IPS-NIHi7 (cell line): ENCODE results near the gene LDLRAD2.
"Not testable (repeated sequence)": the region's sequence is repeated elsewhere in the genome, so short reads cannot be mapped to it uniquely, and the experiment has no call there.

Source experiments
- DNase-seq: peaks from one replicate; pipeline ENCODE4 v3.0.0; 2012; ENCODE audit warnings: mixed read lengths; ENCODE audit errors: extremely low spot score

Gene LDLRAD2

DNA sequence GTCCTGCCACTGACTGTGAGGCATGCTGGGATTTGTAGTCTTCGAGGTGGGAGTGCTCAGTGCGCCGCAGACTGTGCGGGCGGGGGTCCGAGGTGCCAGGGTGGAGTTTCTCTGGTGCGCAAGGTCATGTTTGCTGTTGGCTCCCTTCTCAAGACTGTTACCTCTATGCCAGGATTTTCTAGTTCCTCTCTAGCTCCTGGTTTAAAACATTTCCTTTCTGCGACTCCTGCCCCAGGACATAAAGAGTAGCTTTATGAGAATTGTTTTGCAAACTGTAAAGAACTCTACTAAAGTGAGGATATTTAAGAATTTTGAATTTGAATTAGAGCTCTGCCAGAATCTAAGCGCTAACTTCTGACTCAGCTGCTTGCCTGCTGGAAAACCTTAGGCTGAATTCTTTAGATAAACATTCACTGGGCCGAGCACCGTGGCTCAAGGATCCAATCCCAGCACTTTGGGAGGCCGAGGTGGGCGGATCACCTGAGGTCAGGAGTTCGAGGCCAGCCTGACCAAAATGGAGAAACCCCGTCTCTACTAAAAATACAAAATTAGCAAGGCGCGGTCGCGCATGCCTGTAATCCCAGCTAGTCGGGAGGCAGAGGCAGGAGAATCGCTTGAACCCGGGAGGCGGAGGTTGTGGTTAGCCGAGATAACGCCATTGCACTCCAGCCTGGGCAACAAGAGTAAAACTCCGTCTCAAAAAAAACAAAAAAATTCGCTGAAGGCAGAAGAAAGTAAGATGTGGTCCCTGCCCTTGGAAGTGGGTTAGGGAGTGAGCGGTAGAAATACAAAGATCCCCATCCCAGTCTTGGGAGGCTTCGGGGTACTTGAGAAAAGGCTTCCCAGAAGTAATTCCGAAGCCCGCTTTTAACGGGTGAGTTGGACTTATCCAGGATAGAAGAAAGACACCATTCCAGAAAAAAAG, 28.1 kb upstream of the LDLRAD2 start:
- DNase-seq = peak; percentile 93

DNA sequence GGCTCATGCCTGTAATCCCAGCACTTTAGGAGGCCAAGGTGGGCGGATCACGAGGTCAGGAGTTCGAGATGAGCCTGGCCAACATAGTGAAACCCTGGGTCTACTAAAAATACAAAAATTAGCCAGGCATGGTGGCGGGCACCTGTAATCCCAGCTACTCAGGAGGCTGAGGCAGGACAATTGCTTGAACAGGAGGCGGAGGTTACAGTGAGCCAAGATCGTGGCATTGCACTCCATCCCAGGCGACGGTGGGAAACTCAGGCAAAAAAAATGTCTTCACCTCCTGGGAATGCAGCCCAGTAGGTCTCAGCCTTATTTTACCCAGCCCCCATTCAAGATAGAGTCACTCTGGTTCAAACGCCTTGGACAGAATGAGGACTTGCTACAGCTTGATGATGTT, 26.3 kb upstream of the LDLRAD2 start:
- not testable (repeated sequence) for DNase-seq

DNA sequence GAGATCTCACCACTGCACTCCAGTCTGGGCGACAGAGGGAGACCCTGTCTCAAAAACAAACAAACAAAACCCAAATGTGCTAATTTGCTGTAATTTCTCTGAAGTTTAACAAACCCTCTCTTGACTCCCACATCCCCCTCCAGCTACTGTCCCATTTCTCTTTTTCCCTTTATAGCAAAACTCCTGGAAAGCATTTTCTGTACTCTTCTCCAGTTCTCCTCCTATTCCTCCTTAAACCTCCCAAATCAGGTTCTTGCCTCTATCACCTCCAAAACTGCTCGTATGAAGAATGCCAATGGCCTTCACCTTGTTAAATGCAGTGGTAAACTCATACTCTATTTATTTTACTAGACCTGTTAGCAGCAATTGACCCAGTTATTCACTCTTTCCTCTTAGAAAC, 25.4 kb upstream of the LDLRAD2 start:
- no peak for DNase-seq

DNA sequence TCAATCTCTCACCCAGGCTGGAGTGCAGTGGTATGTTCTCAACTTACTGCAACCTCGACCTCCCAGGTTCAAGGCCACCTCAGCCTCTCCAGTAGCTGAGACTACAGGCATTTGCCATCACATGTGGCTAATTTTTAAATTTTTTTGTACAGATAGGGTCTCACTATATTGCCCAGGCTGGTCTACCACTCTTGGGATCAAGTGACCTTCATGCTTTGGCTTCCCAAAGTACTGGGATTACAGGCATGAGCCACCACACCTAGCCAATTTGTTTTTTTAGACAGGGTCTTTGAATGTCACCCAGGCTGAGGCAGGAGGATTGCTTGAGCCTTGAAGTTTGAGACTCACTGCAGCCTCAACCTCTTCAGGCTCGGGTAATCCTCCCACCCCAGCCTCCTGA, 19.0 kb upstream of the LDLRAD2 start:
- DNase-seq = no peak

DNA sequence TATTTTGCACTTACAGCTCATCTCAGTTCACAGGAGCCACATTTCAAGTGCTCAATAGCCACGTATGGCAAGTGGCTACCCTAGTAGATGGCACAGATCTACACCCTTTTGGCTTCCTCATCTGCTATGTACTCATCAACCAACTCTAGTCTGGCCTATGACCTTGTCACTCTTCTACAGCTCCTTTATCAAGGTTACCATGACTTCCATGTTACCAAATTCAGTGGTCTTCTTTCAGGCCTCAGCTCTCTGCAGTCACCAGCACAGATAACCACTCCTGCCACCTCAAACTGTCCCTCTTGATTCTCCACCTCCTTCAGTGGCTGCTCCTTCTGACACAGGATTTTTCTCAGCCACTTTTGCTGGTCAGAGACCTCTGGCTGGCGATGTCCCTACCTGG, 17.4 kb upstream of the LDLRAD2 start:
- no peak for DNase-seq

DNA sequence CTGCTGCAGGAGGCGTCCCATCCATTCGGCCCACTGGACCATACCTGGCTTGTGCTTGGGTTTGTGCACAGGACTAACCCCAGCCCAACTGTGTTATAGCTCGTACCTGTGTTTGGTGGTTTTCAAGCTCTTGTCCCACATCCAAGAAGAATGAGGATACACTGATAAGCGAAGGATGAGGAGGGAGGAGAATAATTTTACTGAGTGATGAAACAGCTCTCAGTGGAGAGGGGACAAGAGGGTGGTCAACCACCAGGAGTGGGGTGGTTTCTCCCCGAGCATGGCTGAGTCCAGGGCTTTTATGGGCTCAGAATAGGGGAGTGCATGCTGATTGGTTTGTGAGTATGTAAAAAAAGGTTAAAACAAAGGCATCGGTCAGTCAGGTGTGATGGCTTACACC, 17.0 kb upstream of the LDLRAD2 start:
- DNase-seq = no peak

DNA sequence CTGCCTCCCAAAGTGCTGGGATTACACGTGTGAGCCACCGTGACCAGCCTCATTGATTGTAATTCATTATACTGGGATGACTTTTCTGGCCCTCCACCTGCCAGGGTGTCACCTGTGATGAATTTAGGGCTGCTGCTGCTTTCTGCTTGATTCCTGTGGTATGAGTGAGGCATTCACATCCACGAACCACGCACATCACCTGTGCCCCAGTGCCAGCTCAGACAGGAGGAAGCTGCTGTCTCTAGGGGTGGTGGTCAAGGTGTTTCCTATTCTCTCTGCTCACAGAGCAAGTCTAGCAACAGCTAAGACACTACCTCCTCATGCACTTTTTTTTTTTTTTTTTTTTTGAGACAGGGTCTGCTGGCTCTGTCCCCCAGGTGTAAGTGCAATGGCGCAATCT, 12.3 kb upstream of the LDLRAD2 start:
- DNase-seq = no peak

DNA sequence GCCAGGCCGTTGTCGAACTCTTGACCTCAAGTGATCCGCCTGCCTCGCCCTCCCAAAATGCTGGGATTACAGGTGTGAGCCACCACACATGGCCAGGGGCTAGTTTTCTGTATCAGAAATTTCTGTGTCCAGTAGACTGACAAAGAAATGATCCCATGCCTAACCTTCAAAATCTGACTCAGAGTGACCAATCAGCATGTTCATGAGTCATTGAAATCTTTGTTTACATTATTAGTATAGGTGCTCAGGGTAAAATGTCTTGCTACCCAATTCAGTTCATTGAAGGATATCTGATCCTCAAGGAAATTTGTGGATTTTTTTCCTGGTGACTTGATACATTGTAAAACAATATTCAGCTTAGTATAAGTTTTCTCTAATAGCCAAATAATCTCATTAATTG, 11.0 kb upstream of the LDLRAD2 start:
- DNase-seq = no peak

DNA sequence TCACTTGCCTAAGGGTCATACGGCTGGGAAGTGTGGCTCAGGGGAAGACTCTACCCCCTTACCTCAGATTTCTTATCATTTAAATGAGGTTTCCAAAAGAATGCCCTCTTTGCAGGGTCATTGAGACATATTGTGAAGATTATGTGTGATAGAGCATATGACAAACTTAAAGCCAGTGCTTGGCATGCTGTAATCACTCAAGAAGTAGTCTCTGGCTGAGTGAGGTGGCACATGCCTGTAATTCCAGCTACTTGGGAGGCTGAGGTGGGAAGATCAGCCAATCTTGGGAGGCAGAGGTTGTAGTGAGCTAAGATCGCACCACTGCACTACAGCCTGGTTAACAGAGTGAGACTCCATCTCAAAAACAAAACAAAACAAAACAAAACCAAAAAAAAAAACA, 7.5 kb upstream of the LDLRAD2 start:
- no peak for DNase-seq

DNA sequence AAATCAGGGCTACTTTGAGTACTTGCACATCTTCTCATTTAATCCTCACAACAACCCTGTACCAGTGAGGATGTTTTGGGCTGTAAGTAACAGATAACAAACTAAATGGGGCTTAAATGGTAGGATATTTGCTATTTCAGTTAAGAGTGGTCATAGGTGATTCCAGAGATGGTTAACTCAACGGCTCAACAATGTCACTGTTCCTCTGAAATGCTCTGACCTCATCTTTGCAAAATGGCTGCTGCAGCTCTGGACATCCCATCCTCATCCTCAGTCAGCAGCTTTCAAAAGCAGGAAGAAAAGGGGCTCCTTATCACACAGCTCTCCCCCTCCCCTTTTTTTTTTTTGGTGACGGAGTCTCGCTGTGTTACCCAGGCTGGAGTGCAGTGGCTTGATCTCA, 1.5 kb downstream of the LDLRAD2 start:
- DNase-seq = peak; percentile 1

DNA sequence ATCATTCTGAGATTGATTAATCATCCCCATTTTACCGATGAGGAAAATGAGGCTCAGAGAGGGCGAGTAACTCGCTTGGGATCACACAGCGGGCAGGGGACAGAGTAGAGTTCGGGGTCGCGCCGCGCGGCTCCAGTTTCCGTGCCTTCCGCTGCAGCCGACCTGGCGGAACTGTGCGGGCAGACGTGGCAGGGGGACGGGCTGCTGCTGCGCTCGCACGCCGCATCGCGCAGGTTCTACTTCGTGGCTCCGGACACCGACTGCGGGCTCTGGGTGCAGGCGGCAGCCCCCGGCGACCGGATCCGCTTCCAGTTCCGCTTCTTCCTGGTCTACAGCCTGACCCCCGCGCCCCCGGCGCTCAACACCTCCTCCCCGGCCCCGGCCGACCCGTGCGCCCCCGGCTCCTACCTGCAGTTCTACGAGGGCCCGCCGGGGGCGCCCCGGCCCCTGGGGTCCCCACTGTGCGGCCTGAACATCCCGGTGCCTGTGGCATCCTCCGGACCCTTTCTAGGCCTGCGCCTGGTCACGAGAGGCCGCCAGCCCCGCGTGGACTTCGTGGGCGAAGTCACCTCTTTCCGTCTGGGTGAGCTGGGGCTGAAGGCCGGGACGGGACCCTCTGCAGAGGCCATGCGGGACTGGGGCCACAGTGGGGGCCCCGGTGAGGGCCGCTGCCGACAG, 2.3 kb downstream of the LDLRAD2 start:
- peak; percentile 93 for DNase-seq

DNA sequence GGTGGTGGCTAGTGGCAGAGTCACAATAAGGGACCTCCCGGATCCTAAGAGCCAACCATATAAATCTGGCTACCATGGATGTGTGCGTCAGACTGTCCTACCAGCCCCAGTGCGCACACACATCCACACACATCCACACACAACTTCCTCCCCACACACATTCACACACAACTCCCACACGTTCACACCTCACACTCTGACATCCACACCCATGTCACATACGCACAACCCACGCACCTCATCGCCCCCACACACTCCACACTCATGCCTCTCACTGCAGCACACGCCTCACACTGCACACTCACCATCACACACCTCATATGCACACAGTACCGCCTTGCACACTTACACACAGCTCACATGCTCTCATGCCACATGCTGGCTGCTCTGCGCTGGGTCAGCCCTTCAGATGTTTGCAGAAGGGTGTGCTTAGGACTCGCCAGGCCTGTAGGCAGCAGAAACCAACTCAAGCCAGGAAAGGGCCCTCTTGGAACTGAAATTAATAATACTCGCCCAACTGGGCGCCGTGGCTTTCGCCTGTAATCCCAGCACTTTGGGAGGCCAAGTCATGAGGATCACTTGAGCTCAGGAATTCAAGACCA, 3.0 kb downstream of the LDLRAD2 start:
- DNase-seq = peak; percentile 4

DNA sequence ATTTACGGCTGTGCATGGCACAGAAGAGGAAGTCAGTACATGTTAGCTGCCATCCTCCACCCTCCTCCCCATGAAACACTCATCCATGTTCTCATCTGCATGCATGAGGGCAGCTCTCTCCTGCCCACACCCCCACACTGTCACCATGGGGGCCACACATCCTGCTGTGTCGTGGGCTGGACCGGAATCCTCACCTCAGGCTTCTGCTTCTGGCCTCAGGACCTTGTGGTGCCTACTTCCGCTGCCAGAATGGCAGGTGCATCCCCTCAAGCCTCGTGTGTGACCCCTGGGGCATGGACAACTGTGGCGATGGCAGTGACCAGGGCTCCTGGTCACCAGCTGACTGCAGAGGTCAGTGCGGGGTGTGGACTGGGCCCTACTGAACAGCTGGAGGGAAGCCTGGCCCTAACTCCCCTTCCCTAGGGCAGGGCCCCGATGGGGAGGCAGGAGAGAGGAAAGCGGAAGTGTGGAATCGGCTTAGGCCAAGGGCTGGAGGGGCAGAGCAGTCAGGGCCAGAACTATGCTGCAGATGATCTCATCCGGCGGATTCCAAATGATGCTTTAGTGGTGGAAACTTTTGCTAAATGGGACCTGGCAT, 3.8 kb downstream of the LDLRAD2 start:
- DNase-seq = peak; percentile 5

DNA sequence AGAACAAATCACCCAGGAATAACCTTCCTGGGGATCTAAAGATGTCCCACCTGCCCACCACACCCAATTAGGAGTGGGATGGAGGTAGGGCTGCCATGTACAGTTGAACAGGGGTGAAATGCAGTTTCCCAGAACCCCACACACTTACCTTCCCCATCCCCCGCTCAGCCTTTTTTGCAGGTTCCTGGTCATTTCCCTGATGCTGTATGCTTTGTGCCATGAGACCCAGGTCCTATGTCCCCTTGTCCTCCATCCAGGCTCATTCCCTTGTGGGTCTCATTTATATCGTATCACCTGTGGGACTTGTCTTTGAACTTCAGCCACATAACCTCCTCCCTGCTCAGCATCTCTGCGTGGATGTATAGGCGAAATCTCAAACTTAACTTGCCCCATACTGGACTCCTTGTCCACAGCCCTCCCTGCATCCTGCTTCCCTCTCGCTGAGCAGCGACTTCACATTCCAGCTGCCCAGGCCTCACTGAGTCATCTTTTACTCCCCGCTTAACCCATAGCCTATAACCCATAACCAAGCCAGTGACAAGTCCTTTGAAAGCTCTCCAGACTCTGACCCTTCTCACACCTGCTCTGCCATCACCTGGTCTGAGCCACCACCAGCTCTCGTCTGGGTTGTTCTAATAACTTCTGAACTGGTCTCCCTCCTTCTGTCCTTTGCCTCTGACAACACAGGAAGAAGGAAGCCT, 4.7 kb downstream of the LDLRAD2 start:
- peak; percentile 9 for DNase-seq

DNA sequence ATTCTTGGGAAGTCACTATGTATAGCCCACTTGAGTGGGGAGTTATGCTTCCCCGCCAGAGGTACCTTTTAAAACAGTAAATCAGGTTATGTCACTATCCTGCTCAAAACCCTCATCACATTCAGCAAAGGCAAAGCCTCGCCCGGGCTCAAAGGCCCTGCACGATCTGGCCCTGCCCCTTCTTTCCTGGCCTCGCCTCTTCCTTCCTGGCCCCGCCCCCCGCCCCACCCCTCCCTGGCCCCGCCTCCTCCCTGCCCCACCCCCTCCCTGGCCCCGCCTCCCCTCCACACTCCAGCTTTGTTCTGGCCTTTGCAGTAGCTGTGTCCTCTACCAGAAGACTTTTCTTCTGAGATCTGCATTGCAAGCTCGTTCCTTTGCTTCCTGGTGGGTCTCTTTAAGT, 6.6 kb downstream of the LDLRAD2 start:
- DNase-seq = peak; percentile 99

DNA sequence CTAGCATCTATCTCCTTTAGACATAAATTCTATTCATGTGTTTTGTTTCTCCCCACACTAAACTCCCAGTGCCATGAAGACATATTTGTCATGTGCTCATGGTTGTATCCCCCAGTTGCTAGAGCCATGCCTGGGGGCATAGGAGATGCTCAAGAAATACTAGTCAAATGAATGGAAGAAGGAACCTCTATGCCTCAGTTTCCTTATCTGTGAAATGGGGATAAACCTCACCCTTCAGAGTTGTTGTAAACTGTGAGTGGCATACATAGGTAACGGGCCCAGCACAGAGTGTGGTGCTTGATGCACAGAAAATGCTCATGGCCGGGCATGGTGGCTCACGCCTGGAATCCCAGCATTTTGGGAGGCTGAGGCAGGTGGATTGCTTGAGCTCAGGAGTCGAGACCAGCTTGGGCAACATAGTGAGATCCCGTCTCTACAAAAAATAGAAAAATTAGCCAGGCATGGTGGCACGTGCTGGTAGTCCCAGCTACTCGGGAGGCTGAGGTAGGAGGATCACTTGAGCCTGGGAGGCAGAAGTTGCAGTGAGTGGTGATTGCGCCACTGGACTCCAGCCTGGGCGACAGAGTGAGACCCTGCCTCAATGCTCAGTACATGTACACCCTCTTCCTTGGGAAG, 8.7 kb downstream of the LDLRAD2 start:
- peak; percentile 2 for DNase-seq

DNA sequence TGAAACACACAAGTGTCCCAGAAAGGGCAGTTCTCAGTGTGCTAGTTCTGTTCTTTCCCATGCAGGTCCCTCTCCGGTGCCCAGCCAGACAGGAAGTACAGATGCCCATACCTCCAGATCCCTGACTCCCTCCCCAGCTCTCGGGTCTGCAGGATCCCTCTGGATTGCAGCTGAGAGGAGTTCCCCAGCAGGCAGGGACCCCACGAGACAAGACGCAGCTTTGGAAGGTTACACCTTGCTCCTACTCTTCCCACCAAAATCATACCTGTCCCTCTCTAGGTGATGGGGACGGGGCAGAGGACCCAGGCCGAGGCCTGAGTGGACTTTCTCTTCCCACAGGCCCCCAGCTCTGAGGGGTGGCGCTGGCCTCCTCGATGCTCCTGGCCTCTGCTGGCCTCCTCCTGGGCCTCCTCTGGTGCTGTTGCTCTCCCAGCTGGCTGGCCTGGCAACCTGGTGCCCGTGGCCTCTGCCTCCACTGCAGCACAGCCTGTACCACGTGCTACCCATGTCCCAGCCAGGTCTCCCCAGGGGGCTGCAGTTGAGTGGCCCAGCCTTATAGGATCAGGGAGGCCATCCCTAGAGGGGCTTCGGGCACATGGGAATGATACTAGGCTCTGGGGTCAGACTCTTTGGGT, 9.4 kb downstream of the LDLRAD2 start:
- peak; percentile 3 for DNase-seq

DNA sequence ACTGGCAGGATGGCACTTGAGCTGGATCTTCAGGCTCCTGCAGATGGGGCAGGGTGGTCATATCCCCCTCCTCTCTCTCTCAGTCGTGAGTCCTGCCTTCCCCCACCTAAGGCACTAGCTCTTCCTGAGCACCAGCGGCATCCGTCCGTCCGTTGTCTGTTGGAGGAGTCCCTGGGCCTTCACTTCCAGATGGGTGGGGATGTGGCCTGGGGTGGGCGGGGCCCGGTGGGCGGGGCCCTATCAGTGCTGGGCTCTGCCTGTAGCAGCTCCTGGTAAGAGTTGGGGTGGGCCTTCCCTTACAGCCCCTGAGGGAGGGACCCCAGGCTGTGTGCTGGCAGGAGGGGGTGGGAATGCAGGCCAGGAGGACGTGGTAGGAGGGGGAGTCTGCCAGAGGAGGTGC, 10.3 kb downstream of the LDLRAD2 start:
- DNase-seq = peak; percentile 90

DNA sequence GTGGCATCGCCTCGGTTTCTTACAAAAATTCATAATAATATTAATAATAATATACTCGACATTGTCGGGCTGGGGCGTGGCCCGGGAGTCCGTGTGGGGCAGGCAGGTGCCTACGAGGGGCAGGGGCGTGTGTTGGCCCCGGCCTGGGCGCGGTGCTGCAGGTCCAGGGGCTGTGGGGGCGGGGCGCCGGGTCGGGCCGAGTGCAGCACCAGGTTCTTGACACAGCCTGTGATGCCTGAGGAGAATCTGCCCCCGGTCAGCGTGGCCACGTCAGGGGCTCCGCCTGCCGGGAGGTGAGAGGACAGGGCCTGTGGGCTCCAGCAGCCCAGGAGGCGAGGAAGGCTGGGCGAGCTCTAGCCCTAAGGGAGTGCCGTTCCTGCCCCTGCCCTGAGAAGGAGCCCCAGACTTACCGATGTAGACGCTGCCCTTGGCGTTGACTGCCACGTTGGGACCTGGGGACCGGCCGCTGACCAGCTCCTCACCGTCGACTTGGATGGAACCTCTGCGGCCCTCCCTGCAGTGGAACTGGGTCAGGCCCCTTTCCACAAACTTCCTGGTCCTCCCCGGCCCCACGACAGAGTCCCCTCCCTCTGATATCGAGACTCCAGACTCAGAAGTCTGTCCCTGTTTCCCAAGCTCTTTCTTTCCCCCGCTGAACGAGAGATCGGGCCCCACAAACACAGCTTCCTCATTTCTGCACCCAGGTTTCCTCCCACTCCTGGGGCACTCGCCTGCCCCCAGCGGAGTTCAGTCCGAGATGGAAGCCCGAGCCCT, 11.3 kb downstream of the LDLRAD2 start:
- DNase-seq = no peak
